GM10248 (cell line): ENCODE measurements around the gene ZIC1.

Experiments
- CTCF ChIA-PET: fragments of 300-600 bp; sonication (Branson Sonifier 250); formaldehyde crosslinking; extraction: SDS; loops from one replicate; lab custom pipeline; 2021; ENCODE audit warnings: antibody characterized with exemption; lab: Yijun Ruan, JAX
- POLR2A ChIA-PET: fragments of 350-650 bp; sonication (Branson Sonifier 250); formaldehyde crosslinking; extraction: SDS; loops from one replicate; lab custom pipeline; 2020; ENCODE audit warnings: antibody characterized with exemption; lab: Yijun Ruan, JAX
- DNase-seq: peaks from one replicate; pipeline ENCODE4 v3.0.0; 2012; ENCODE audit errors: extremely low spot score
- TF ChIP-seq, protein P1 (sequence below): IDR thresholded peaks from 2 replicates; pipeline ENCODE4 v1.5.1; 2012; ENCODE audit warnings: mild to moderate bottlenecking, low read depth; ENCODE audit errors: extremely low read depth, missing control alignments, control extremely low read depth

ZIC1 gene

DNA sequence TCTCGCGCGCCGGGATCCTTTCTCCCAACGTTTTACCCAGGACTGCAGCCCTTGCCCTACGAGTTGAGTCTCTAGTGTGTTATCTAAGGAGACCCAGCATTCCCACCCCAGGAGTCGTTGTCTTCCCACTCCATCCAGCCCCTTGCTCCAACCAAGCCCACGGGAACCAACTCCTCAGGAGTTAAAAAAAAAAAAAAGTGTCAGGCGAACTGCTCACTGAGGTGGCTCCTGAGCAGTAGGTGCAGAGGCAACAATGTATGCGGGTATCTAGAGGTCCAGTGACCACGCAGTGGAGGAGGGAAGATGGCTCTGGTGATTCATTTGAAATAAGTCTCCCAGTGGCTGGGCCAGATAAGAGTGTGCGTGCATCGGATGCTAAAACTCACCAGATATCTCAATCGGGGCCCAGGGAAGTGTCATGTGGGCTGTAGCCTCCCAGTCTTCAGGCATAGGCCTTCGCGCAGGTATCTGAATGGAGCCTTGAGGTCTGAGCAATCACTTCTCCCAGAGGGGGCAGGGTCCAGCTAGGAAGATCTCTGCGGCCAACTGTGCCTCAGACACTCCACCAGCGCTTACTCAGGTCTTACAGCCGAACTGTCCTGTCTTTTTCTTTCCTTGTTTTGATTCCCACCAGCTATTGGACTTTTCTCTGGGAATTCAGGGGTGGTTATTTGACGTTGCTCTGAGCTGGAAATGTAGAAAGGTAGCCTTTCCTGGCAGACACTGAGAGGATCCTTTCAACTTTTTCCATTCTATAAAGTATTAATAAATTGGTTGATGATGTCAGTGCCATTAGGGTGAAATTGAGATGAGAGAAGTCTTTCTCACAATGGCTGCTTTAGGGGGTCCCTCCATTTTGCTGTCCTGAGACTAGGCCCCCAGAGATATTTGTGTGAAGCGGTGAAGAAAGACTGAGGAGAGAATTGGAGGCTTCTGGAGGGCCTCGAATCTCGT lies 23.8 kb upstream of the ZIC1 start:
- DNase-seq, result no peak
- CTCF ChIA-PET, result no interaction called here
- POLR2A ChIA-PET, result no interaction called here
- TF ChIP-seq, protein P1, sequence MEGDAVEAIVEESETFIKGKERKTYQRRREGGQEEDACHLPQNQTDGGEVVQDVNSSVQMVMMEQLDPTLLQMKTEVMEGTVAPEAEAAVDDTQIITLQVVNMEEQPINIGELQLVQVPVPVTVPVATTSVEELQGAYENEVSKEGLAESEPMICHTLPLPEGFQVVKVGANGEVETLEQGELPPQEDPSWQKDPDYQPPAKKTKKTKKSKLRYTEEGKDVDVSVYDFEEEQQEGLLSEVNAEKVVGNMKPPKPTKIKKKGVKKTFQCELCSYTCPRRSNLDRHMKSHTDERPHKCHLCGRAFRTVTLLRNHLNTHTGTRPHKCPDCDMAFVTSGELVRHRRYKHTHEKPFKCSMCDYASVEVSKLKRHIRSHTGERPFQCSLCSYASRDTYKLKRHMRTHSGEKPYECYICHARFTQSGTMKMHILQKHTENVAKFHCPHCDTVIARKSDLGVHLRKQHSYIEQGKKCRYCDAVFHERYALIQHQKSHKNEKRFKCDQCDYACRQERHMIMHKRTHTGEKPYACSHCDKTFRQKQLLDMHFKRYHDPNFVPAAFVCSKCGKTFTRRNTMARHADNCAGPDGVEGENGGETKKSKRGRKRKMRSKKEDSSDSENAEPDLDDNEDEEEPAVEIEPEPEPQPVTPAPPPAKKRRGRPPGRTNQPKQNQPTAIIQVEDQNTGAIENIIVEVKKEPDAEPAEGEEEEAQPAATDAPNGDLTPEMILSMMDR, result no peak

DNA sequence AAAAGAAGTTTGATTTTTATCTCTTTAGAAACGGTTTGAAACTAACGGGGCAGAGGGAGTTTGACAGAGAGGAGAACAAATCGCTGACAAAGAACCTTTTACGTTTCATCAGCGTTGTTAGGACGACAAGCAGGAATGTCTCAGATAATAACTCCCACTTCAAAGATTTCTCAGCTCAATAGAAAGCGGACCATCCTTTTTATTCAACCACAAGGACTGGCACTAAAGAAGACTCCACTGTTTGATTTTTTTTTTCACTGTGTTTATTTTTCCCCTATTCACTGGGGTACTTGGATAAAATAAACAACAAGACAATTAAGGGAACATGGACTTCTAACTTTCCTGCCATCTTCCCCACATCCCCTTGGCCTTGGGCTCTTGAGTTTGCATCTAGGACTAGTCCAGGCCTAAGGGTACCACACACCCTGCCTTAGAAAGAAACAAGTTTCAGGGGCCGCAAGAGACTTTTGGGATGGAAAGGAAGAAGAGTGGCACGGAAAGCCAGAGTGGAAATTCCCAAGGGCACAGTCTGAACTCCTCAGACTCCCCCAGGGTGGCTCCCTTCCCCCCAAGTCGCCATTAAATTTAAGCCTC lies 21.8 kb upstream of the ZIC1 start:
- ChIA-PET POLR2A (no interaction called here), CTCF (no interaction called here)
- TF ChIP-seq, protein P1, result no peak
- DNase-seq, result no peak

DNA sequence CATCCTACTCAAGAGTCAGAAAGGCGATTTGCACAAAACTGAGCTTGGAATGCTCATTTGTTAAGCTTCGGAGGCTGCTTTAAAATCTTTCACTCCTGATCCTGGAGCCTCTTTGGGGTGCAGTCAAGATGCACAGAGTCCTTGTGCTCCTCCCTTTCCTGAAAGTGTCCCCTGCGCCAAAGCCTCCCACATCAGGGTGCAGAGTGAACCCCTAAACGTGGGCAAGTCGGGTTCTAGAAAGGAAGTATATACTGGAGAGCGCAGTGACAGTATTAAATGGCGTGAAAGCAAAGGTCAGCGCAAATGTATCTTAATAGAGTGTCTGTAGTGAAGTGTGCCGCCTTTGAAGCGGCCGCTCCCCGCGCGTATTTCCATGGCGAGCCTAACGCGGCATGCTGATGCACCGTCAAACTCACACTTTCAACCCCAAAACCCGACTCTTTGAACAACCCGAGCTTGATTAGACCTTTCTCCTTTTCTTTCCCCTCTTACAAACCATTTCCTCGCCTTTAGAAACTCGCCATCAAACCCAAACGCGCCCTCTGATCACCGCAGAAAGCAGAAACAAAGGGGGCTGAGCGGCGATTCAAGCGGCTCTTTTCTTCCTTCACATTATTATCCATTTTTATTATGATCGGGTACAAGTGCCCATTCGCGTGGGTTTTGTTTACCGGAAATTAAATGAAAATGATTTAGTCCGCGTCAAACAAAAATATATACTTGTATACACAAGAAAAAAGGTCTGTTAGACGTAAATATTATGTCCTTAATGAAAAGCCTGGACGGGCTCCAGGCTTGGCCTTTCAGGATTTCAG lies 21.1 kb upstream of the ZIC1 start:
- CTCF ChIA-PET, result no interaction called here
- POLR2A ChIA-PET, result no interaction called here
- no peak for DNase-seq
- TF ChIP-seq, protein P1, result no peak

DNA sequence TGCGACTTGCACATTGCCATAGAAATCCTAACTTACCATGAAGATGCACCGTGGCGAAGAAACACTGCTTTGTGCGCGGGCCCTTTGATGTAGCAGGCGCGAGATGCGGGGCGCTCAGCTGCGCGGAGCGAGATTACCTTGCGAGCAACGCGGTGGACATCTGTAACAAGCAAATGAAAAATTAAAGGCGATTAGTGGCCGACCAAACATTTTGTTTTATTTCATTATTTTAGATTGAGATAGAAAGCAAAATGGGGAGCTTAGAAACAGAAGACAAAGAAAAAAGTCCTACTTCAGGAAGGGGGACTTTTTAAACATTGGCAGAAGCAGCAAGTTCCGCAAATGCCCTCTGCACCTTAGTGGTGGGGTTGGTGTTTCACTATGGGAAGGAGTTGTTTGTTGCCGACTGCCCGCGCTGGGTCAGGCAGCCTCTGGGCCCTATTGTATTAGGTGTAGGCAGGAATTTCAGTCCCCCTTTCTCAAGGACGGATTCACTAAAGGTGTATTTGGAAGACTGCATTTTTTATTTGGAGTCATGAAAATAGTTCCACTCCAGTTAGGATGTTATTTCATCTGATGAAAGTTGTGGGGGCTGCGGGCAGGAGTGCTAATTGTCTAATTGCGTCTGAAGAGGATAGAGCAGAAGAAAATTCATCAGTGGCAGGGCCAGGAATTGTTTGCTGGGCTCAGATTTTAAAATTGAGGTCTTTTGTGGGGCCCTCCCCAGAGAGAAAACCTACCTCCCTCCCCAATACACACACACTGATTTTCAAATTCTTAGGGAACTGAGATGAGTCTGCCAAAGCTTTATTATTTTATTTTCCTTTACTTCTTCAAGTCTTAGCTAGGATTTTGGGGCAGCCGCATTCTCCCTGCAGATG lies 20.2 kb upstream of the ZIC1 start:
- POLR2A ChIA-PET, result no interaction called here
- no peak for DNase-seq
- TF ChIP-seq, protein P1, result no peak
- CTCF ChIA-PET, result no interaction called here

DNA sequence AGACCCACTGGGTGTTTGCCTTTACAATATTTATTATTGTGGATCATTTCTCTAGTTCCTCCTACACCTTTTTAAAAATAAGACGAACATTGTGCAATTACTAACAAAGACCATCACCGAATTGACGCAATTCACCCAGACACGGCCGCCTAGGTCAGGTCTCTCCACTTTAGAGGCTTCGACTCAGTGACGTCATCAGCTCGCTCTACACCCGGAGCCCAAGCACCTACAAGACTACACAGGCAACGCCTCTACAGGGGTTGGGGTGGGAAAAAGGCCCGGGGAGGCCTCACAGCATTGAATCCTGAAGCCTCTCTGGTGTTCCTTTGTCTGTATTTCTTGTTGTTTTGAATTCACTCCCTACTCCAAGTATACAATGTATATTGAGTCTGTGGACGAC lies 19.4 kb upstream of the ZIC1 start:
- CTCF ChIA-PET, result no interaction called here
- TF ChIP-seq, protein P1, result no peak
- no peak for DNase-seq
- POLR2A ChIA-PET, result no interaction called here
